Endothelial cell (in vitro differentiated cells): ENCODE results near the gene AHI1. TPM values are rescaled to one million over a fixed set of nuclear protein-coding genes. Genes with fewer than 3 reads are reported as not detected.

Experiments used
- DNase-seq: peaks from one replicate; pipeline ENCODE4 v3.0.0; 2021; ENCODE audit warnings: low spot score
- H3K27ac Mint-ChIP-seq: one replicate; pipeline ENCODE4 v1.8.0; 2021; ENCODE audit warnings: mixed read lengths, inconsistent platforms; ENCODE audit not compliant: unreplicated experiment
- H3K27me3 Mint-ChIP-seq: one replicate; pipeline ENCODE4 v1.8.0; 2021; ENCODE audit warnings: mild to moderate bottlenecking, moderate library complexity, mixed read lengths, inconsistent platforms; ENCODE audit not compliant: unreplicated experiment
- H3K36me3 Mint-ChIP-seq: one replicate; pipeline ENCODE4 v1.8.0; 2021; ENCODE audit warnings: mild to moderate bottlenecking, low read depth, mixed read lengths, inconsistent platforms; ENCODE audit not compliant: unreplicated experiment
- H3K4me1 Mint-ChIP-seq: one replicate; pipeline ENCODE4 v1.8.0; 2021; ENCODE audit warnings: mild to moderate bottlenecking, mixed read lengths, inconsistent platforms; ENCODE audit not compliant: unreplicated experiment
- H3K4me3 Mint-ChIP-seq: one replicate; pipeline ENCODE4 v1.8.0; 2021; ENCODE audit warnings: mild to moderate bottlenecking, mixed read lengths, inconsistent platforms; ENCODE audit not compliant: unreplicated experiment
- H3K9me3 Mint-ChIP-seq: one replicate; pipeline ENCODE4 v1.8.0; 2021; ENCODE audit warnings: mixed read lengths, inconsistent platforms; ENCODE audit not compliant: unreplicated experiment
- total RNA-seq: library from RNA; stranded (reverse); fragmentation: NEBNext Ultra II Directional; extraction: Animal tissue kit (Norgen Biotek cat#: 25700); gene quantifications from one replicate; pipeline ENCODE4 v1.2.1, GENCODE V29; 2021; ENCODE audit not compliant: unreplicated experiment
- TF ChIP-seq, protein P1 (sequence below): fragments of 200-600 bp; sonication (generic); IDR thresholded peaks from one replicate; pipeline ENCODE4 v1.5.0; 2021; ENCODE audit warnings: antibody characterized with exemption; ENCODE audit not compliant: unreplicated experiment

Gene AHI1
- total RNA-seq, 1 donor from 2014 or later = 12.6 TPM

DNA sequence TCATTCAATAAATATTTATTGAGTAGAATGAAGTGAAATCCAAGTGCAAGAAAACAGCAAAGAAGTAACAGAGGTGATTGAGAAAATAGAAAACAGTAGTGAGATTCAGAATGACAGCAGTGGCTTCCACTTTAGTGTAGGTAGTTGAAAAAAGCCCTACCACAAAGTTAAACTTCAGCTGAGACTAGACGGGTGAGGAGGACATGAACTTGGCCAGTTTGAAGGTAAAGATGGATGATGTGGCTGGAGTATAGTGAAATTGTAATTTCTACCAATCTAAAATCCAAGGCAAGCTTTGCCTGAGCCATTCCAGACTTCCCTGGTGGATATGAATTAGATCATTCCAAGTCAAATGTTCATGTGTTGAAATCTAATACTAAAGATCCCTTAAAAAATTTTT is 32.6 kb upstream of the AHI1 start:
- no peak overlapping the region for H3K27ac Mint-ChIP-seq
- H3K36me3 Mint-ChIP-seq = no peaks in the 10 kb centered on the region
- no peak overlapping the region for H3K4me3 Mint-ChIP-seq
- TF ChIP-seq, protein P1, sequence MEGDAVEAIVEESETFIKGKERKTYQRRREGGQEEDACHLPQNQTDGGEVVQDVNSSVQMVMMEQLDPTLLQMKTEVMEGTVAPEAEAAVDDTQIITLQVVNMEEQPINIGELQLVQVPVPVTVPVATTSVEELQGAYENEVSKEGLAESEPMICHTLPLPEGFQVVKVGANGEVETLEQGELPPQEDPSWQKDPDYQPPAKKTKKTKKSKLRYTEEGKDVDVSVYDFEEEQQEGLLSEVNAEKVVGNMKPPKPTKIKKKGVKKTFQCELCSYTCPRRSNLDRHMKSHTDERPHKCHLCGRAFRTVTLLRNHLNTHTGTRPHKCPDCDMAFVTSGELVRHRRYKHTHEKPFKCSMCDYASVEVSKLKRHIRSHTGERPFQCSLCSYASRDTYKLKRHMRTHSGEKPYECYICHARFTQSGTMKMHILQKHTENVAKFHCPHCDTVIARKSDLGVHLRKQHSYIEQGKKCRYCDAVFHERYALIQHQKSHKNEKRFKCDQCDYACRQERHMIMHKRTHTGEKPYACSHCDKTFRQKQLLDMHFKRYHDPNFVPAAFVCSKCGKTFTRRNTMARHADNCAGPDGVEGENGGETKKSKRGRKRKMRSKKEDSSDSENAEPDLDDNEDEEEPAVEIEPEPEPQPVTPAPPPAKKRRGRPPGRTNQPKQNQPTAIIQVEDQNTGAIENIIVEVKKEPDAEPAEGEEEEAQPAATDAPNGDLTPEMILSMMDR = no peak
- H3K4me1 Mint-ChIP-seq = no peaks in the 10 kb centered on the region
- no peak for DNase-seq
- H3K9me3 Mint-ChIP-seq = no peaks in the 10 kb centered on the region
- H3K27me3 Mint-ChIP-seq = no peaks in the 10 kb centered on the region

- H3K9me3 Mint-ChIP-seq = no peaks in the 10 kb centered on the region
- H3K4me1 Mint-ChIP-seq = no peaks in the 10 kb centered on the region
- H3K27me3 Mint-ChIP-seq = no peaks in the 10 kb centered on the region
- no peak for DNase-seq
- H3K4me3 Mint-ChIP-seq = no peak overlapping the region
- H3K36me3 Mint-ChIP-seq = no peaks in the 10 kb centered on the region
- TF ChIP-seq, protein P1 = no peak
- no peak overlapping the region for H3K27ac Mint-ChIP-seq
Measured at GRCh38 chr6:135527960-135528249, 30.4 kb upstream of the AHI1 start.

- no peaks in the 10 kb centered on the region for H3K9me3 Mint-ChIP-seq
- no peaks in the 10 kb centered on the region for H3K4me1 Mint-ChIP-seq
- no peak for DNase-seq
- H3K27ac Mint-ChIP-seq = no peak overlapping the region
- H3K36me3 Mint-ChIP-seq = no peaks in the 10 kb centered on the region
- no peak overlapping the region for H3K4me3 Mint-ChIP-seq
- H3K27me3 Mint-ChIP-seq = no peaks in the 10 kb centered on the region
- TF ChIP-seq, protein P1 = no peak
Measured at GRCh38 chr6:135527116-135527959, 29.8 kb upstream of the AHI1 start.

DNA sequence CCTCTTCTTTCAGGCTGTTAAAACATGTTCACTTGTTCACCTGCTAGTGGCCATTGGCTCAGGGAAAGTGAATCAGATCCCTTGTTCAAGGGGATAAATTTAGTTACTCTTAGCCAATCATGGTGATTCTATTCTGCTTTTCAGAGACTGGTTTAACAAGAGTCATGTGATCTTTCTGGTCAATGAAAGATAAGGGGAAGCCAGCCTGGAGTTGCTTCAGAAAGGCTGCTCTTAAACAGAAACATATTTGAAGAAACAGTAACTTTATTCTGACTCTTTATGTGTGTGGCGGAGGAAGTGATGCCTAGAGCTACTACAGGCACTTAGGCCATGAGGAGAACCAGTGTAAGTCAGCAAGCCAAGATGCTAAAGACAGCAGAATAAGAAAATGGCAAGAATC is 28.1 kb upstream of the AHI1 start:
- no peaks in the 10 kb centered on the region for H3K27me3 Mint-ChIP-seq
- TF ChIP-seq, protein P1 = no peak
- no peak for DNase-seq
- H3K36me3 Mint-ChIP-seq = no peaks in the 10 kb centered on the region
- H3K9me3 Mint-ChIP-seq = no peaks in the 10 kb centered on the region
- H3K4me3 Mint-ChIP-seq = no peak overlapping the region
- H3K27ac Mint-ChIP-seq = no peak overlapping the region
- H3K4me1 Mint-ChIP-seq = no peaks in the 10 kb centered on the region

- H3K36me3 Mint-ChIP-seq = no peaks in the 10 kb centered on the region
- no peak overlapping the region for H3K4me3 Mint-ChIP-seq
- no peaks in the 10 kb centered on the region for H3K27me3 Mint-ChIP-seq
- TF ChIP-seq, protein P1 = no peak
- DNase-seq = no peak
- no peak overlapping the region for H3K27ac Mint-ChIP-seq
- no peaks in the 10 kb centered on the region for H3K4me1 Mint-ChIP-seq
- H3K9me3 Mint-ChIP-seq = no peaks in the 10 kb centered on the region
Measured at GRCh38 chr6:135522965-135523692, 25.6 kb upstream of the AHI1 start.
